ENCODE results near the gene LAMC2.

Gene LAMC2

GRCh38 chr1:183175631-183176030 lies 10.4 kb upstream of the LAMC2 start:
- no peak for DNase-seq

- no peak for DNase-seq
Measured at GRCh38 chr1:183178545-183178944, 7.5 kb upstream of the LAMC2 start.

- DNase-seq = no peak
Measured at GRCh38 chr1:183179033-183179432, 7.0 kb upstream of the LAMC2 start.

GRCh38 chr1:183180218-183180617 lies 5.8 kb upstream of the LAMC2 start:
- no peak for DNase-seq

- no peak for DNase-seq
Measured at GRCh38 chr1:183180634-183181056, 5.4 kb upstream of the LAMC2 start.

GRCh38 chr1:183186841-183187240 lies 777 bp downstream of the LAMC2 start:
- DNase-seq = no peak

GRCh38 chr1:183188240-183188639 lies 2.2 kb downstream of the LAMC2 start:
- no peak for DNase-seq

- no peak for DNase-seq
Measured at GRCh38 chr1:183191833-183192232, 5.8 kb downstream of the LAMC2 start.

GRCh38 chr1:183193963-183194525 lies 8.0 kb downstream of the LAMC2 start:
- no peak for DNase-seq

GRCh38 chr1:183194527-183195141 lies 8.6 kb downstream of the LAMC2 start:
- DNase-seq = no peak

GRCh38 chr1:183195142-183195574 lies 9.1 kb downstream of the LAMC2 start:
- no peak for DNase-seq

- no peak for DNase-seq
Measured at GRCh38 chr1:183197762-183198161, 11.7 kb downstream of the LAMC2 start.

- no peak for DNase-seq
Measured at GRCh38 chr1:183198463-183198862, 12.4 kb downstream of the LAMC2 start.

- no peak for DNase-seq
Measured at GRCh38 chr1:183199304-183199703, 13.2 kb downstream of the LAMC2 start.

- DNase-seq = no peak
Measured at GRCh38 chr1:183200451-183200850, 14.4 kb downstream of the LAMC2 start.

- no peak for DNase-seq
Measured at GRCh38 chr1:183203094-183203493, 17.0 kb downstream of the LAMC2 start.

- no peak for DNase-seq
Measured at GRCh38 chr1:183205196-183205781, 19.2 kb downstream of the LAMC2 start.

GRCh38 chr1:183206538-183207122 lies 20.6 kb downstream of the LAMC2 start:
- no peak for DNase-seq

GRCh38 chr1:183209533-183210158 lies 23.6 kb downstream of the LAMC2 start:
- no peak for DNase-seq

- DNase-seq = no peak
Measured at GRCh38 chr1:183210681-183211080, 24.6 kb downstream of the LAMC2 start.

GRCh38 chr1:183212870-183213269 lies 26.8 kb downstream of the LAMC2 start:
- DNase-seq = no peak

- DNase-seq = no peak
Measured at GRCh38 chr1:183214021-183214970, 28.2 kb downstream of the LAMC2 start.
